Measurements from ENCODE around the gene TM2D3.

TM2D3 gene

DNA sequence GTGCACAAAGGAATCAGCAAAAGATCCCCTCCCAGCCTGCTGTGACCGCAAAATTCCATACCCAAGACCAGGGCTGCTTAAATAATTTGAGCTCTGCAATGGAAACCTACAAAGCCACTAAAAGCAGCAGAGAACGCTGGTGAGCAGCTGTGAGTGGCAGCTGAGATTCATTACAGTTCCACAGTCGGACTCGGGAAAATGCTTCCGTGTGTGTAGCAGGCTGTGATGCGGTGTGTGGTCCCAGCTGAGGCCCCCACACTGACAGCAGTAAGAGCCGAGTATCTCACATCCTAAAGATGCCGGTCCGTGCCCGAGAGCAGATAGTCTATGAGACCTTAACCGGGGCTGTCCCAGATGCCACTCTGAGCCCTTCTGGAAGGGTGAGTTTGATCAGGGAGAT is 37.4 kb downstream of the TM2D3 start:
- H3F3A ChIP-seq (ENCODE audit: insufficient read depth, low read length) = no peaks in the 10 kb centered on the region
- H3K9me3 ChIP-seq (replicated peaks; ENCODE audit: insufficient read depth, low read length) = no peaks in the 10 kb centered on the region
- no peak overlapping the region for H2AFZ ChIP-seq (ENCODE audit: low read length)
- H3K4me3 ChIP-seq (ENCODE audit: low read length) = no peak overlapping the region
- H3K36me3 ChIP-seq (replicated peaks; ENCODE audit: insufficient read depth, low read length) = no peaks in the 10 kb centered on the region
- H3K9ac ChIP-seq (ENCODE audit: low read length) = no peak overlapping the region
- peaks cover 11% of the 10 kb centered on the region for H3K4me1 ChIP-seq (ENCODE audit: low read length)
- H4K20me1 ChIP-seq (ENCODE audit: insufficient read depth, low read length) = no peaks in the 10 kb centered on the region
- DNase-seq = no peak
- H3K79me2 ChIP-seq (ENCODE audit: low read length) = no peaks in the 10 kb centered on the region
- TF ChIP-seq EZH2 (optimal IDR thresholded peaks at IDR 0.05; ENCODE audit: low read depth, low read length) (no peak), CTCF (IDR thresholded peaks at IDR 0.05; ENCODE audit: low read length) (no peak)
- no peaks in the 10 kb centered on the region for H3K9me2 ChIP-seq (replicated peaks; ENCODE audit: insufficient read depth, low read length)
- no peak overlapping the region for H3K4me2 ChIP-seq (ENCODE audit: low read depth, low read length)
- H3K27ac ChIP-seq (ENCODE audit: low read length) = no peak overlapping the region
- H3K27me3 ChIP-seq (replicated peaks; ENCODE audit: insufficient read depth, low read length) = no peaks in the 10 kb centered on the region

DNA sequence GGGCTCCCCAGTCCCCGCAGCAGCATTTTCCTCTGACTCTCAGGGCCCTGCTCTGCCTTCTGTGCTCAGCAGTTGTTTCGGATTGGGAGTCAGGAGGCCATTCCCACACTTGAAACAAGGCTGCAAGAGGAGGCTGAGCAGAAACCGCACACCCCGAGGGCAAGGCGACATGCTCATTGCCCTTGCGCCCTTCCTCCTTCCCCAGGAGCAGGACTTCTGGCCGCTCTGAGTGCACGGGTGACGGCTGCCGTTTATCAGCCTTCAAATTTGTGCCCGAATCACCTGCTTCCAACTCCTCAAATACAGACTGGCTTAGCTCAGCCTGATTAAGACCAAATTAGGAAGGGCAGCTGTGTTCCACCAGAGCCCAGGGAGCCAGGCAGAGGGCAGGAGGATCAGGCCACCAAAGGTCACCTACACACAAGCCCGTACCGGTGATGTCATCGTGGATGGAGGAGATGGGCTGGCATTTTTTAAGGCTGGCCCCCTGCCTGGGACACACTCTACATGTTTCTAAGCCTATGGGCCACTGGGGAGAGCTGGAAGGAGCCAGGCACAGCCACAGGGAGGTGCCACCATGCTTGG is 38.1 kb downstream of the TM2D3 start:
- Histone ChIP-seq H3F3A (ENCODE audit: insufficient read depth, low read length) (no peaks in the 10 kb centered on the region), H3K36me3 (replicated peaks; ENCODE audit: insufficient read depth, low read length) (no peaks in the 10 kb centered on the region), H2AFZ (ENCODE audit: low read length) (no peak overlapping the region), H4K20me1 (ENCODE audit: insufficient read depth, low read length) (no peaks in the 10 kb centered on the region), H3K4me3 (ENCODE audit: low read length) (no peak overlapping the region), H3K79me2 (ENCODE audit: low read length) (no peaks in the 10 kb centered on the region), H3K27me3 (replicated peaks; ENCODE audit: insufficient read depth, low read length) (no peaks in the 10 kb centered on the region), H3K4me2 (ENCODE audit: low read depth, low read length) (no peak overlapping the region), H3K9me2 (replicated peaks; ENCODE audit: insufficient read depth, low read length) (no peaks in the 10 kb centered on the region), H3K9me3 (replicated peaks; ENCODE audit: insufficient read depth, low read length) (no peaks in the 10 kb centered on the region), H3K27ac (ENCODE audit: low read length) (no peak overlapping the region), H3K4me1 (ENCODE audit: low read length) (peaks cover 4% of the 10 kb centered on the region), H3K9ac (ENCODE audit: low read length) (no peak overlapping the region)
- TF ChIP-seq EZH2 (optimal IDR thresholded peaks at IDR 0.05; ENCODE audit: low read depth, low read length) (no peak), CTCF (IDR thresholded peaks at IDR 0.05; ENCODE audit: low read length) (no peak), EZH2phosphoT487 (IDR thresholded peaks at IDR 0.05; ENCODE audit: low read length) (no peak)
- no peak for DNase-seq

DNA sequence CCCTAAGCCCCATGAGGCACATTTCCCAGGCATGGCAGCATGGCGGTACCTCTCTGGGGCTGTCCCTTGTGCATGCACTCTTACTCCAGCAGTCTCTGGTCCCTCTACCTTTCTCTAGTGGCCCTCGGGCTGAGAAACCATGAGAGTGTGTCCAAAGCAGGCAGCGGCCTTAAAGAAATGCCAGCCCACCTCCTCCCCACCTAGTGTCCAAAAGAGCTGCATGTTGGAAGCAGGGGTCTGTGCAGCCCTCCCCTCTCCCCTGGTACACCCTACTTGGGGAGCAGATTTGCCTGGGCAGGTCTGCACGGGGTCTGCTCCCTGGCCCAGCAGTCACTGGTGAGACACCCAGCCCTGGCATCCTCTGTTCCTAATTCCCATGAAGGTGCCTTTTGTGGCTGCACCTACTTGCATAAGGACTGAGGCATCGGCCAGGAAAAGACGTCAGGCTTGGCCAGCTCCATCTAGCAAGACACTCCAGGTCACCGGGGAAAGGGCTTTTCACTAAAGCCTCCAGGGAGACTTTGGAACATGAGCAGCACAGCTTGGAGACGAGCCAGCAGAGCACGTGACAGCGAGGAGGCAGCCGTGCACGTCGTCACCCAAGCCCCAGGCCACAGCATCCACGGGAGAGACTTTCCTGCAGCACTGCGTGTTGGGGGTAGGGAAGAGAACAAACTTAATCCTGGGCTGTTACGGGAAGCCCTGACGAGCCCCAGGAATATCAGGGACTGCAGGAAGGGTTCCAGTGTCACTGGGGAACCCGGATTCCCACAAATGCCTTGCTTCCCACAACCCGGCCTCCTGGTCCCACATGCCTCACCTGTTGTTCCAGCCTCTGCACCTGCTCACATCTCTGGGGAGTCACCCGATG is 38.8 kb downstream of the TM2D3 start:
- Histone ChIP-seq H3K4me1 (ENCODE audit: low read length) (no peaks in the 10 kb centered on the region), H3K36me3 (replicated peaks; ENCODE audit: insufficient read depth, low read length) (no peaks in the 10 kb centered on the region), H3F3A (ENCODE audit: insufficient read depth, low read length) (no peaks in the 10 kb centered on the region), H3K27me3 (replicated peaks; ENCODE audit: insufficient read depth, low read length) (no peaks in the 10 kb centered on the region), H4K20me1 (ENCODE audit: insufficient read depth, low read length) (no peaks in the 10 kb centered on the region), H3K79me2 (ENCODE audit: low read length) (no peaks in the 10 kb centered on the region), H3K9me3 (replicated peaks; ENCODE audit: insufficient read depth, low read length) (no peaks in the 10 kb centered on the region), H3K4me2 (ENCODE audit: low read depth, low read length) (no peak overlapping the region), H3K27ac (ENCODE audit: low read length) (no peak overlapping the region), H3K4me3 (ENCODE audit: low read length) (no peak overlapping the region), H2AFZ (ENCODE audit: low read length) (no peak overlapping the region), H3K9ac (ENCODE audit: low read length) (no peak overlapping the region), H3K9me2 (replicated peaks; ENCODE audit: insufficient read depth, low read length) (no peaks in the 10 kb centered on the region)
- TF ChIP-seq CTCF (IDR thresholded peaks at IDR 0.05; ENCODE audit: low read length) (no peak), EZH2 (optimal IDR thresholded peaks at IDR 0.05; ENCODE audit: low read depth, low read length) (no peak), EZH2phosphoT487 (IDR thresholded peaks at IDR 0.05; ENCODE audit: low read length) (no peak)
- no peak for DNase-seq
